ENCODE results near the gene TAS2R1. TPM values are rescaled to one million over a fixed set of nuclear protein-coding genes. Genes with fewer than 3 reads are reported as not detected.

Gene TAS2R1
- not detected in 2 replicates for total RNA-seq (2014; rRNA removed; shearing (Covaris generic))

GRCh38 chr5:9630251-9630650 is at the start of gene TAS2R1:
Gene TAS2R1 (minus strand): TSS chr5:9630351. CDS start chr5:9630032, 319 bp downstream.
- DNase-seq (ENCODE audit: low spot score) = no peak

GRCh38 chr5:9670371-9670770 is 40.2 kb upstream of the TAS2R1 start:
- peak; percentile 55 for DNase-seq (ENCODE audit: low spot score)

- no peak for DNase-seq (ENCODE audit: low spot score)
Measured at GRCh38 chr5:9667906-9668305, 37.8 kb upstream of the TAS2R1 start.

- no peak for DNase-seq (ENCODE audit: low spot score)
Measured at GRCh38 chr5:9663891-9664290, 33.7 kb upstream of the TAS2R1 start.

- DNase-seq (ENCODE audit: low spot score) = no peak
Measured at GRCh38 chr5:9661316-9662015, 31.3 kb upstream of the TAS2R1 start.

- DNase-seq (ENCODE audit: low spot score) = no peak
Measured at GRCh38 chr5:9658706-9659105, 28.6 kb upstream of the TAS2R1 start.

- DNase-seq (ENCODE audit: low spot score) = no peak
Measured at GRCh38 chr5:9657819-9658218, 27.7 kb upstream of the TAS2R1 start.

- no peak for DNase-seq (ENCODE audit: low spot score)
Measured at GRCh38 chr5:9655641-9656040, 25.5 kb upstream of the TAS2R1 start.

GRCh38 chr5:9654886-9655285 is 24.7 kb upstream of the TAS2R1 start:
- DNase-seq (ENCODE audit: low spot score) = no peak

GRCh38 chr5:9653811-9654210 is 23.7 kb upstream of the TAS2R1 start:
- DNase-seq (ENCODE audit: low spot score) = peak; percentile 93

GRCh38 chr5:9653061-9653460 is 22.9 kb upstream of the TAS2R1 start:
- DNase-seq (ENCODE audit: low spot score) = no peak

- DNase-seq (ENCODE audit: low spot score) = no peak
Measured at GRCh38 chr5:9652295-9652694, 22.1 kb upstream of the TAS2R1 start.

- DNase-seq (ENCODE audit: low spot score) = no peak
Measured at GRCh38 chr5:9646843-9647242, 16.7 kb upstream of the TAS2R1 start.

- peak; percentile 24 for DNase-seq (ENCODE audit: low spot score)
Measured at GRCh38 chr5:9644630-9645029, 14.5 kb upstream of the TAS2R1 start.

- DNase-seq (ENCODE audit: low spot score) = no peak
Measured at GRCh38 chr5:9642621-9643020, 12.5 kb upstream of the TAS2R1 start.

- DNase-seq (ENCODE audit: low spot score) = no peak
Measured at GRCh38 chr5:9641806-9642355, 11.7 kb upstream of the TAS2R1 start.

- DNase-seq (ENCODE audit: low spot score) = no peak
Measured at GRCh38 chr5:9632495-9632894, 2.3 kb upstream of the TAS2R1 start.

GRCh38 chr5:9627541-9627940 is 2.6 kb downstream of the TAS2R1 start:
- no peak for DNase-seq (ENCODE audit: low spot score)

GRCh38 chr5:9626955-9627354 is 3.2 kb downstream of the TAS2R1 start:
- DNase-seq (ENCODE audit: low spot score) = no peak

- DNase-seq (ENCODE audit: low spot score) = no peak
Measured at GRCh38 chr5:9625731-9626130, 4.4 kb downstream of the TAS2R1 start.

- no peak for DNase-seq (ENCODE audit: low spot score)
Measured at GRCh38 chr5:9625286-9625685, 4.9 kb downstream of the TAS2R1 start.

GRCh38 chr5:9624196-9624947 is 5.8 kb downstream of the TAS2R1 start:
- DNase-seq (ENCODE audit: low spot score) = no peak

- DNase-seq (ENCODE audit: low spot score) = no peak
Measured at GRCh38 chr5:9623661-9624060, 6.5 kb downstream of the TAS2R1 start.
